Parathyroid adenoma (tissue), 2 donors: ENCODE results near the gene CC2D1A.

Source experiments
- H2AFZ ChIP-seq: fragments of 300-600 bp; sonication (generic); one replicate; pipeline ENCODE4 v1.7.0; 2017; ENCODE audit warnings: antibody characterized with exemption, mild to moderate bottlenecking
- H3K27ac ChIP-seq: fragments of 300-600 bp; sonication (generic); one replicate; pipeline ENCODE4 v1.7.0; 2017
- H3K27me3 ChIP-seq: fragments of 300-600 bp; sonication (generic); one replicate; pipeline ENCODE4 v1.7.0; 2017; ENCODE audit warnings: low read length; ENCODE audit not compliant: control insufficient read depth, insufficient read depth
- H3K36me3 ChIP-seq: fragments of 300-600 bp; sonication (generic); one replicate; pipeline ENCODE4 v1.7.0; 2017; ENCODE audit warnings: low read length; ENCODE audit not compliant: control insufficient read depth, insufficient read depth
- H3K4me1 ChIP-seq: fragments of 300-600 bp; sonication (generic); one replicate; pipeline ENCODE4 v1.7.0; 2017; ENCODE audit warnings: control low read depth
- H3K4me2 ChIP-seq: fragments of 300-600 bp; sonication (generic); one replicate; pipeline ENCODE4 v1.7.0; 2017; ENCODE audit warnings: low read length
- H3K4me3 ChIP-seq: fragments of 300-600 bp; sonication (generic); one replicate; pipeline ENCODE4 v1.7.0; 2017; ENCODE audit warnings: low read depth, low read length
- H3K79me2 ChIP-seq: fragments of 300-600 bp; sonication (generic); one replicate; pipeline ENCODE4 v1.7.0; 2017; ENCODE audit warnings: control low read depth
- H3K9ac ChIP-seq: fragments of 300-600 bp; sonication (generic); one replicate; pipeline ENCODE4 v1.7.0; 2017; ENCODE audit warnings: mild to moderate bottlenecking
- H3K9me3 ChIP-seq: fragments of 300-600 bp; sonication (generic); one replicate; pipeline ENCODE4 v1.7.0; 2017; ENCODE audit warnings: low read length; ENCODE audit not compliant: control insufficient read depth
- TF ChIP-seq, protein P1 (sequence below): fragments of 300-600 bp; sonication (generic); IDR thresholded peaks from one replicate; pipeline ENCODE4 v1.7.0; 2017; ENCODE audit warnings: antibody characterized with exemption, mild to moderate bottlenecking
- donor health status: primary hyperparathyroidism.

CC2D1A gene

DNA sequence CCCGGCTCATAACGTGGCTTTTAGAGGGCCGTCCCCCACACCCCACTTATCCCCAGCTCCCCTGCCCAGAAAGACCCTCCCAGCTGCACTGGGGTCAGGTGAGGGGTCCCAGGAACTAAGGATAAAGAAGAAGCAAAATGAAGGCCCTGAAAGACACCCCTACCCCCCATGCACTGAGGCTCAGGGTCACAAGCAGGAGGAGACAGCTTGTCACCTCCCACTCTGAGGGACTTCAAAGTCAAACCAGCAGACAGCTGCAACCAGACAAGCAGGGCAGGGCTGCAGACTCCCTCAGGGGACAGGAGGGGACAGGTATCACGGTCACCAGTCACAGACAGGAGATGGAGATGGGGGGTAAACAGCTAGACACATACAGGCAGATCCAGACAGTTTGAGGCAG lies 35.1 kb upstream of the CC2D1A start:
- H3K4me3 ChIP-seq: no peak overlapping the region
- no peaks in the 10 kb centered on the region for H3K79me2 ChIP-seq
- no peaks in the 10 kb centered on the region for H3K27me3 ChIP-seq
- H3K36me3 ChIP-seq: no peaks in the 10 kb centered on the region
- H3K27ac ChIP-seq: no peak overlapping the region
- H3K4me2 ChIP-seq: no peak overlapping the region
- H2AFZ ChIP-seq: no peak overlapping the region
- peaks cover 4% of the 10 kb centered on the region for H3K4me1 ChIP-seq
- TF ChIP-seq, protein P1, sequence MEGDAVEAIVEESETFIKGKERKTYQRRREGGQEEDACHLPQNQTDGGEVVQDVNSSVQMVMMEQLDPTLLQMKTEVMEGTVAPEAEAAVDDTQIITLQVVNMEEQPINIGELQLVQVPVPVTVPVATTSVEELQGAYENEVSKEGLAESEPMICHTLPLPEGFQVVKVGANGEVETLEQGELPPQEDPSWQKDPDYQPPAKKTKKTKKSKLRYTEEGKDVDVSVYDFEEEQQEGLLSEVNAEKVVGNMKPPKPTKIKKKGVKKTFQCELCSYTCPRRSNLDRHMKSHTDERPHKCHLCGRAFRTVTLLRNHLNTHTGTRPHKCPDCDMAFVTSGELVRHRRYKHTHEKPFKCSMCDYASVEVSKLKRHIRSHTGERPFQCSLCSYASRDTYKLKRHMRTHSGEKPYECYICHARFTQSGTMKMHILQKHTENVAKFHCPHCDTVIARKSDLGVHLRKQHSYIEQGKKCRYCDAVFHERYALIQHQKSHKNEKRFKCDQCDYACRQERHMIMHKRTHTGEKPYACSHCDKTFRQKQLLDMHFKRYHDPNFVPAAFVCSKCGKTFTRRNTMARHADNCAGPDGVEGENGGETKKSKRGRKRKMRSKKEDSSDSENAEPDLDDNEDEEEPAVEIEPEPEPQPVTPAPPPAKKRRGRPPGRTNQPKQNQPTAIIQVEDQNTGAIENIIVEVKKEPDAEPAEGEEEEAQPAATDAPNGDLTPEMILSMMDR: no peak
- H3K9ac ChIP-seq: no peak overlapping the region
- H3K9me3 ChIP-seq: no peaks in the 10 kb centered on the region

- no peaks in the 10 kb centered on the region for H3K27me3 ChIP-seq
- no peak overlapping the region for H3K4me2 ChIP-seq
- TF ChIP-seq, protein P1: no peak
- H3K27ac ChIP-seq: no peak overlapping the region
- no peak overlapping the region for H3K9ac ChIP-seq
- H3K36me3 ChIP-seq: no peaks in the 10 kb centered on the region
- H3K79me2 ChIP-seq: no peaks in the 10 kb centered on the region
- peak overlapping the region; percentile 83 for H2AFZ ChIP-seq
- no peaks in the 10 kb centered on the region for H3K9me3 ChIP-seq
- no peaks in the 10 kb centered on the region for H3K4me1 ChIP-seq
- H3K4me3 ChIP-seq: no peak overlapping the region
Measured at GRCh38 chr19:13872339-13872694, 33.7 kb upstream of the CC2D1A start.

DNA sequence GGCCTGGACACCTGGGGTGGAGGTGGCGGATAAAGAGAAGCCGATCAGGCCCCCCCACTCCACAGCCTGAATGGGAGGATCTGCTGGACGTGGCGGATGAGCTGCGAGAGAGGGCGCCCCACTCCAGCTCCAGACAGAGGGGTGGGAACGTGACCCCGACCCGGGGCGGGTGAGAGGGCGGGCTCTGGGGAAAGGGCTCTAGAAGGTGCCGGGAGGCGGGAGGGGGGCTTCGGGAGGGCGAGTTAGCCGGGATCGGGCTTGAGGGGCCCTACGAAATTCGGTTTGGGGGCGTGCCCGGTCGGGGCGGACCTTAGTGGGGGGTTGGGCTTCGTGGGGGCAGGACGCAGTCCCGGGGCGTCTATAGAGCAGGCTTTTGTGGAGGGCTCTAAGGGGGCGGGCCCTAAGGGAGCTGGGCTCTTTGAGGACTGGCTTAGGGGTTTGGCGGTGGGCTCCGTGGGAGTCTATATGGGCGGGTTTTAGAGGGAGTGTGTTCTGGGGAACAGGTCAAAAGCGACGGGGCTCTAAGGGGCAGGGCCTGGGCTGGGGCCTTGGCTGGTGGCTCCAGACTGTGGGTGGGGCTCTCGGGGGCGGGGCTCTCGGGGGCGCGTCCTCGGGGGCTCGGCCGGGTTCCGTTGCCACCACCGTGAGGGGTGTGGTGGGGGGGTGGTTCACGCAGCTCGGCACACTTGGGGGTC lies 33.2 kb upstream of the CC2D1A start:
- H3K27me3 ChIP-seq: no peaks in the 10 kb centered on the region
- no peaks in the 10 kb centered on the region for H3K4me1 ChIP-seq
- H3K9ac ChIP-seq: no peak overlapping the region
- no peak overlapping the region for H3K4me3 ChIP-seq
- H2AFZ ChIP-seq: peak overlapping the region; percentile 83
- no peak overlapping the region for H3K27ac ChIP-seq
- H3K4me2 ChIP-seq: peak overlapping the region; percentile 35
- H3K36me3 ChIP-seq: no peaks in the 10 kb centered on the region
- TF ChIP-seq, protein P1: peak; percentile 16
- no peaks in the 10 kb centered on the region for H3K79me2 ChIP-seq
- no peaks in the 10 kb centered on the region for H3K9me3 ChIP-seq

GRCh38 chr19:13873834-13874515 lies 32.0 kb upstream of the CC2D1A start:
- Histone ChIP-seq H3K4me1 (no peaks in the 10 kb centered on the region), H3K9ac (no peak overlapping the region), H3K36me3 (no peaks in the 10 kb centered on the region), H3K27me3 (no peaks in the 10 kb centered on the region), H3K27ac (no peak overlapping the region), H2AFZ (no peak overlapping the region), H3K79me2 (no peaks in the 10 kb centered on the region), H3K9me3 (no peaks in the 10 kb centered on the region), H3K4me2 (no peak overlapping the region), H3K4me3 (no peak overlapping the region)
- TF ChIP-seq, protein P1: no peak

DNA sequence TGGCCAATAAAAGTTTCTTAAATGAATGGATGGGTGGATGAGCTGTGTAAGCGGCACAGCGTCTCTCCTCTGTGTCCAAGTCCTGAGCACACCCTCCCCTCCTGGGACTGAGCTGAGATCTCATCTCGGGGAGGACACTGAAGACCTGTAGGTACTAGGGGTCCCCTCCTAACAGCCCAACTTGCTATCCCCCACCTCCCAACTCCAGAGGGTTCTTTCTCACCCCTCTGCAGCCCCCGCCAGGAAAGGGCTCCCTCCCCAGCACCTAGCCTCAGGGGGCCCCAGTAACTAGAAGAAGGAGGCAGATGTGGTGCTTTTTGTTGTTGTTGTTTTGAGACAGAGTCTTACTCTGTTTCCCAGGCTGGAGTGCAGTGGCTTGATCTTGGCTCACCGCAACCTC lies 30.2 kb upstream of the CC2D1A start:
- H3K36me3 ChIP-seq: no peaks in the 10 kb centered on the region
- H3K4me1 ChIP-seq: peaks cover 4% of the 10 kb centered on the region
- no peak overlapping the region for H3K4me2 ChIP-seq
- no peak overlapping the region for H3K4me3 ChIP-seq
- no peaks in the 10 kb centered on the region for H3K9me3 ChIP-seq
- no peak overlapping the region for H3K9ac ChIP-seq
- H2AFZ ChIP-seq: no peak overlapping the region
- TF ChIP-seq, protein P1: no peak
- H3K79me2 ChIP-seq: no peaks in the 10 kb centered on the region
- H3K27ac ChIP-seq: no peak overlapping the region
- H3K27me3 ChIP-seq: no peaks in the 10 kb centered on the region
